GM18502 (cell line): ENCODE results near the gene MYH14.
"Not testable (repeated sequence)": the region's sequence is repeated elsewhere in the genome, so short reads cannot be mapped to it uniquely, and the experiment has no call there.

Experiments
- ATAC-seq: cut with Tn5 transposase; IDR thresholded peaks from one replicate; pipeline ENCODE4 v1.9.1; 2021; ENCODE audit warnings: mild to moderate bottlenecking; ENCODE audit not compliant: unreplicated experiment, poor library complexity

MYH14 gene

GRCh38 chr19:50328224-50328872 lies 124.9 kb downstream of the MYH14 start:
- ATAC-seq = peak; percentile 0

GRCh38 chr19:50328873-50329145 lies 125.4 kb downstream of the MYH14 start:
- no peak for ATAC-seq

GRCh38 chr19:50329146-50329925 lies 125.9 kb downstream of the MYH14 start, which contains the start of gene KCNC3:
Gene KCNC3, minus strand, starts transcription at chr19:50329377. Its CDS starts 295 bp downstream, at chr19:50329082.
- ATAC-seq = peak; percentile 56

GRCh38 chr19:50329926-50330294 lies 126.5 kb downstream of the MYH14 start:
- not testable (repeated sequence) for ATAC-seq

DNA sequence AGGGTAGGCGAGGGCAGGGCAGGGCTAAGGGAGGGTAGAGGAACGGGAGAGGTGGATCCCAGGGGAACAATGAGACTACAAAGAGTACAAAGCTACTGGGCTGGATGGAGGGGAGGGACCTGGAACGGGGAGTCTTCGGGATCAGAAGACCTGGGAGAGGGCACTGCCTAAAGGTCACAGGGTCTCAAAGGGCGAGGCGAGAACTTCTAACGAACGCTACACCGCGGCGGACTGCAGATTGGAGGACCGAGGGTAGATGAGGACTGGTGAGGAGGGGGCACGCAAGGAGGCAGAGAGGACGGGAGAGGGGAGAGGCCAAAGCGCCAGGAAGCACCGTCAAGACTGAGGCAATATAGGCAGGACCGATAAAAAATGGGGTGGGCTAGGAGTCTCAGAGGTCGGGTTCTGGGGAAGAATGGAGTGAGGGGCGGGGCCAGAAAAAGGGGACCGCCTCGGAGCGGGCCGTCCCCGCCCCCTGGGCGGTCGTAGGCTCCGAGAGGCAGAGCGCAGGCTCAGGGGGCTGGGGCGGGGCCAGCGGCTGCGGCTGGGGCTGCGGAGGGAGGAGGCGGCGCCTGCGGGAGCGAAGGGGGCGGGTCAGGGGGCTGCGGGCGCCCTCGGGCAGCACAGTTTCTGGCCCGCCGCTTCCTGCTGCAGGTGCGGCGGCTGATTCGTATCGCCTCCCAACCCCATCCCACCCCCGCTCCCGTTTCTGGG lies 127.1 kb downstream of the MYH14 start:
- ATAC-seq = no peak

- no peak for ATAC-seq
These were observed 128.0 kb downstream of the MYH14 start for GRCh38 chr19:50331221-50331993.

GRCh38 chr19:50331994-50332243 lies 128.5 kb downstream of the MYH14 start:
- no peak for ATAC-seq

- ATAC-seq = no peak
These were observed 129.0 kb downstream of the MYH14 start for GRCh38 chr19:50332244-50333038.

GRCh38 chr19:50333235-50333736 lies 129.9 kb downstream of the MYH14 start:
- peak; percentile 41 for ATAC-seq

GRCh38 chr19:50333737-50334617 lies 130.6 kb downstream of the MYH14 start:
- peak; percentile 32 for ATAC-seq

GRCh38 chr19:50334741-50335421 lies 131.5 kb downstream of the MYH14 start:
- ATAC-seq = no peak

- ATAC-seq = not testable (repeated sequence)
These were observed 133.6 kb downstream of the MYH14 start for GRCh38 chr19:50337031-50337430.

DNA sequence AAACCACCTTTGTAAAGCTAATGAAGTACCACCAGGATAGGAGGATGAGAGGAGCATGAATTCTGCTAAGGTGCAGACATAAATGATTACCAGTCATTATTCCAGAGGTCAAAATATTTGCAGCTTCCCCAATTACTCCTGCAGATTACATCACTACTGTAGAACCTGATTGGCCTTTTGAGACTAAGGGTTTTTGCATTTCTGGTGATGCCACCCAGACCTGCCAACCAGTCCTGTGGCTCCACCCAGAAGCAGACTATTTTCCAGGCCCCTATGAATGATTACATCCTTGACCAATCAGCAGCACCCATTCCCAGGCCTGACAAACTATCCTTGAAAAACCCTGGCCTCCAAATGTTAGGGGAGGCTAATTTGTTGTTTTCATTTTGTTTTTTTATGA lies 136.9 kb downstream of the MYH14 start:
- no peak for ATAC-seq

- ATAC-seq = no peak
These were observed 137.7 kb downstream of the MYH14 start for GRCh38 chr19:50341091-50341564.

GRCh38 chr19:50344661-50345318 lies 141.4 kb downstream of the MYH14 start:
- ATAC-seq = peak; percentile 52

GRCh38 chr19:50347089-50347581 lies 143.7 kb downstream of the MYH14 start:
- ATAC-seq = not testable (repeated sequence)

GRCh38 chr19:50349277-50350057 lies 146.0 kb downstream of the MYH14 start:
- ATAC-seq = no peak
